NCI-H1048 (cell line): ENCODE measurements around the gene FGF1.

Experiments used
- DNase-seq: peaks from one replicate; lab custom pipeline; 2025; lab: John Stamatoyannopoulos, UW

FGF1 gene

DNA sequence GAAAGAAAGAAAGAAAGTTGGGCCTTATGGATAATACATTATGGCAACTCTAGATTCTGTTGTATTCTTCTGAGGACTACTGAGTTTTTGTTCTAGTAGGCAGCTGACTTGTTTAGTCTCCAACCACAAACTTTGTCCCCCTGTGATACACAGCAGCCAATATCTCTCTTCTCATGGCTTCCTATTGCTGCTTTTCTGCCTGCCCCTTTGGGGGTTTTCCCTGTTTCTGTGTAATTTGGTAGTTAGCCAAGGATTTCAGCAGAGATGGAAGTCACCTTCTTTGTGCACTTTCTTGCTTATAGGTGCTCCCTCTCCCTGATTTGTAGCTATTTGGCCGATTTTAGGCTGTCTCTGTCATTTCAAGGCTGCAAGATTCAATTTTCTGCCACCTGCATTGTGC is 109.6 kb downstream of the FGF1 start:
- no peak for DNase-seq

DNA sequence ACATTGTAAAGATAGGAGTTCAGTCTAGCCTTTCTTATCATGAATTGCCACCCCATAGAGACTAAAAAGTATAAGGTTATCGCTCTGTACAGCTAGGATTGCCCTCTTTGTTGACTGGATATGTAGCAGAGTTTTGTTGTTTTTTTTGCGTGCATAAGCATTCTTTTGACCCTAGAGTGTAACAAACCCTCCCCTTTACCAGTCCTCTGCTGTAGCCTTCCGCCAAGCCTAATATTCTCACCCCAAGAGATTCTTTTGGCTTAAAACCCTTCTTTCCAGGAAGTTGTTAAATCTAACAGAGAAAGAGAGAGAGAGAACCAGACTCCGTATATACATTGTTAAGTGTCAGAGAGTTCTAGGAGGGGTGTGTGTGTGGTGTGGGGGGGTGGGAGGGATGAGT is 113.9 kb downstream of the FGF1 start:
- no peak for DNase-seq

DNA sequence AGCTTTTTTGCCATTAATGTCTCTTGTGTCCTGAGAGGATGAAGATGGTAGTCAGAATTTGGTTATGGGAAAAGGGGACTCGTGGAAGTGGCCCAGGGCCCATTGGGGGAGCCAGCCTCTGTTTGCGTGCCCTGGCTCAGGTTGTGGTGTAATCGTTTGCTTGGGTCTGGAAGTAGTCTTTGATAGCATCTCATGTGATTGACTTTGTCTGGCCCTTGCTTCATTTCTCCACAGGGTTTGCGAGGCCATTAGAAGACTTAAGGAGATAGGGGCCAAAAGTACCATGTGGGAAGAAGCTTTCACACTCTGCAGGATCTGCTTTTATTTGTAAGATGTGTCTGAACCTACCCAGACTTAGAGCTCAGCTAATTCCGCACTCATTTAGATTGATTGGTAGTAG is 114.5 kb downstream of the FGF1 start:
- no peak for DNase-seq

DNA sequence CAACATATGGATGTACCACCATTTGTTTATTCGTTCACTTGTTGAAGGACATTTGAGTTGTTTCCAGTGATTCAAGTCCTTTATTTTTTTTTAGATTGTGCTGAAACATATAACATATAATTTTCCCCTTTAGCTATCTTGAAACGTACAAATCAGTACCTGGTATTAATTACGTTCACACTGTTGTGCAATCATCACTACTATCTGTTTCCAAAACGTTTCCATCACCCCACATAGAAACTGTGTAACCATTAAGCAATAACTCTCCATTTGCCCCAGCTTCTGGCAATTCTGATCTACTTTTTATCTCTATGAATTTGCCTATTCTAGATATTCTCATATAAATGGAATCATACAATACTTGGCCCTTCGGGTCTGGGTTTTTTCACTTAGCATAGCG is 116.0 kb downstream of the FGF1 start:
- no peak for DNase-seq

DNA sequence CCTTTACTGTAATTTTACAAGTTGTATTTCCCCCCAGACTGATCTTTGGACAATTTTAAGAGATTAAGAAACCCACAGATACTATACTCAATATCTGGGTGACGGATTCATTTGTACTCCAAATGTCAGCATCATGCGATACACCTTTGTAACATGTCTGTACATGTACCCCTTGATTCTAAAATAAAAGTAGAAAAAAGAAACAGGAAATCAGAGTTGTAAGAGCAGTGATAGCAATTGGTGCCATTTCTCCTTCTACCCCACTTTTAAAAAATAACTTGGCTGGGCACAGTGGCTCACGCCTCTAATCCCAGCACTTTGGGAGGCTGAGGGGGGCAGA is 116.9 kb downstream of the FGF1 start:
- no peak for DNase-seq

DNA sequence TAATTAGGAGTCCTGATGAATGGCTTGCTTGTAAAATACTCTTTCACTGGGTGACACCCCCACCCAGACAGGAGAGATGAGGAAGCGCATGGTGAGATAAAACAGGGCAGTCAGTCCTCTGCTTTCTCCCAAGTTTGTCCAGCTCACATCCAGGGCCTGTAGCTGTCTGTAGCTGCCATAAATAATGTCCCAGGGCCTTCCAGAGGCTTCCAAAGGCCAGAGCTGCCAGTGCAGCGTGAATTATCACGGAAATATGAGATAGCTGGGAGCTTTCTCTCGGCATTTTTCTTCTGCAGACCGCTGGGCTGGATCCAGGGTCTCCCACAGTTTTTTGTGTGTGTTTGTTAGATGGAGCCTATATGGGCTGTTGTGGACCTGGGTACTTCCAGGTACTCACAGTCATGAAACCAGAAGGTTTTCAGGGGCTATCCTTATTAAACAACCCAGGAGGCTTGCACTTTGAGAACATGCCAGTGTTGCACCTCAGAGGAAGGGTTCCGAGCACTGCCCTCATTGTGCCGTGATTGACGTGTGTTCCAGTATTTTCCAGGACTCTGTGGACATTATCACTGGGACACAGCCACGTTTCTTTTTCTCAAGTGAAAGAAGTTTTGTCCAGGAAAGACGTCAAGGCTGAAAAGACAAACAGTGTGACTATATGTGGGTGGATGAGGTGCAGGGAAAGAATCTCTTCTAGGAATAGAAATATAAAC is 117.5 kb downstream of the FGF1 start:
- DNase-seq: no peak

DNA sequence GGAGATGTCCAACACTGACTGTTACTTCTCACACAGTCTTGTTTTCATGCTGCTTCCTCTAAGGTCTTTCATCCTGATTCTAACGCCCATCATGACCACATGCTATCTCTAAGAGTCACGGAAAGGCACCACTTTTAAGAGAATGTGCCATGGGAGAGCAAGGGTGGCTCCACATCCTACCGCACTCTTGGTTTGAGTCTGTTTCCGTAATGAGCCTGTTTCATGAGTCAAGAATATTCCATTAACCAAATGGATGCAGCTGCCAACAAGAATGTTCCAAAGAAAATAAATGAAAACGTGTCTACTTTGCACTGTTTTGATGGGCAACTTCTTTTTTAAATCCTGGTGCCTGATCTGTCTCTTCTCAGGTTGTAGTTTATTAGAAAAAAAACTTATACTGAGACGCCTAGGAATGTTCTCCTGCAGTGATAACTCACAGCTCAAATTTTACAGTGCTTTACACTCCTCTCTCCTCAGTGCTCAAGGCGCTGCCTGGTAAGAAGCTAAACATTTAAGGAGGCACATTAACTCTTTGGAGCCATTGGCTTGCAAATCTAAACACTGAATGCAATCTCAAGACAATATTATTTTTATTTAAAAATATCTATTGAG is 124.3 kb downstream of the FGF1 start:
- DNase-seq: no peak

DNA sequence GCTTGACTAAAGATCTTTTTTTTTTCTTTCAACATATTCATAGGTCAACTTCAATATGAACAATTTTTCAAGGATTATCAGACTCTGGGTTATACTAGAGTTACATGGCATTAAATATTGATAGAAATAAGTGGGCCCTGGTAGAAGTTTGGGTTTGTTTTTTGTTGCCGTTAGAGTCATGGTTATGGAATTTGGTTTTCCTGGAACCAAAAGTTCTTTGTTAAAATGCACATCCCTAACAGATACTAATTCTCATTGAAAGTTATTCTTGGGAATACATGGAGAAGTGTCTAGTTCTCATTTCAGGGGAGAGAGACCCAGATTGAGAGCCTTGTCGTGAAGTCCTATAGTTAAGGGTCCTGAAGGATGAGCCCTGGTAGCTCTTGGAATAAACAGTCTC is 124.9 kb downstream of the FGF1 start:
- no peak for DNase-seq

DNA sequence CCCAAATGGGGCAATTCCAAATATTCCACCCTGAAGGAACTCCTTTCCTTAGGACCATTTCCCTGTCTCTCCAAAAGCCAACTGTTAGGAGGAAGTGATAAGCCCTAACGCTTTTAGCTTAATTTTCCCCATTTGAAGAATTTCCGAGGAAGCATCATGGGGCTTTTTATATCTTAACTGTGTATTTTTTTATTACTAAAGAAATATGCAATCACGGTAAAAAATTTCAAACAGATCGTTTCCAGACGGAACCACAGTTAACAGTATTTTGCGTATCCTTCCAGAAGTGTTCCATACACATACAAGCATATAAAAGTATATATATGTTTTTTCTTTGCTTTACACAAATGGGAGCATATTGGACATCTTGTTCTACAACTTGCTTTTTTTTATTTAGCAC is 133.8 kb downstream of the FGF1 start:
- no peak for DNase-seq

DNA sequence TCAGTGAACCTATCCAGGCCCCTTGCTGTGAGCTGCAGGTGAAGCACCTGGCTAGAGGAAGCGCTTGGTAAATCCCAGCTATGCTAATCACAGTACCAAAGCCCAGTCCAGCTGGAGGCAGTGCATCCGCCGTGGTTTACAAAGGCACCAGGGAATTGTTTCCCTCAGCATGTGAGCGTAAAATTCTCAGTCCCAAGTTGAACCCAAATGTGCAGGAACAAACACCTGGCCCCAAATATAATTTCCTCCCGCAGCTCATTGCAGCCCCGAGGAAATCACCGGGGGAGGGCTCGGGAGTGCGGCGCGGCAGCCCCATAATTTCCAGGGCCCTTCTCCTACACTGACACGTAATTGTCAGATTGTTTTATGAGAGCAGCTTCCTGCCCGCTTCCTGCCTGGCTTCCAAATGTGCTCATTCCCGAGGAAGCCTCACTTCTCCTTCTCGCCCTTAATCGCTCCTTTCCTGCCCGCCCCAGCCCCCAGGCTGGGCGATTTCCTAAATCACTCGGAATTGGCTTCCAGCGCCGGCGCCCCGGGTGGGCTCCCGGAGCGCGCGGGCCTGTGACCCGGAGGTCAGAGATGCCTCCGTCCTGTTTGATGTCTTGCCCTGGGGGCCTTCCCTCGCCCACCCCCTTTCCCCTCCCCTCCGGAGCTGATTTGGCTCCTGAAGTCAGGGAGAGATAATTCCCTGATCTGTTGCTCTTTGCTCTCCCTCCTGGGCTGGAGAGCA is 134.4 kb downstream of the FGF1 start:
- no peak for DNase-seq

DNA sequence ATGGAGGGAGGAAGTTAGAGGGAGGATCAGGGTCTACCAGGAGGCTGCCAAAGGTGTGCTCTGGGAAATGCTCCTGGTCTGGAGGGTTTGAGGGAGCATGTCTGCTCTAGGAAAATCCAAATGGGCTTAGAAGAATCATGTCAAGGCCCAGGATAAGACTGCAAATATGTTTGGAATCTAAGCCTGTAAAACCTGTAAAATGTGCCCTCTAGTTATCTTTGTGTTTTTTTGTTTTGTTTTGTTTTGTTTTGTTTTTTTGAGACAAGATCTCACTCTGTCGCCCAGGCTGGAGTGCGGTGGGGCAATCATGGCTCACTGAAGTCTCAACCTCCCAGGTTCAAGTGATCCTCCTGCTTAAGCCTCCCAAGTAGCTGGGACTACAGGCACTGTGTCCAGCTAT is 135.4 kb downstream of the FGF1 start:
- DNase-seq: no peak

DNA sequence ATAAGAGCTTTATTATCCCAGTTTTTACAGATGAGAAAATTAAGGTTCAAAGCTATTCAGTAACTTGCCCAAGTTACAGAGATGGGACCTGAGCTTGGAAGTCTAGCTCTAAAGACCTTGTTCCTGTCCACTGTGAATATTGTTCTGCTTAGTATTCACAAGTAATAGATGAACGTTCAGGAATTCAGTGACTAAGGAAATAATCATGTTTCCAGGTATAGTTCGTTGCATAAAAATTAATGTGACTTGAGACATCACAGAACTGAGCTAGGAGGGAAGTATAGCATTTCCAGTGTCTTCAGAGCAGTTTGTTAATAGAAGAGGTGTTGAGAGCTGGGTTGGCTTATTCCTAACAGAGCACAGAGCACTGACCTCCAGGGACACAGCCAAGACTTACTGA is 136.1 kb downstream of the FGF1 start:
- DNase-seq: no peak

DNA sequence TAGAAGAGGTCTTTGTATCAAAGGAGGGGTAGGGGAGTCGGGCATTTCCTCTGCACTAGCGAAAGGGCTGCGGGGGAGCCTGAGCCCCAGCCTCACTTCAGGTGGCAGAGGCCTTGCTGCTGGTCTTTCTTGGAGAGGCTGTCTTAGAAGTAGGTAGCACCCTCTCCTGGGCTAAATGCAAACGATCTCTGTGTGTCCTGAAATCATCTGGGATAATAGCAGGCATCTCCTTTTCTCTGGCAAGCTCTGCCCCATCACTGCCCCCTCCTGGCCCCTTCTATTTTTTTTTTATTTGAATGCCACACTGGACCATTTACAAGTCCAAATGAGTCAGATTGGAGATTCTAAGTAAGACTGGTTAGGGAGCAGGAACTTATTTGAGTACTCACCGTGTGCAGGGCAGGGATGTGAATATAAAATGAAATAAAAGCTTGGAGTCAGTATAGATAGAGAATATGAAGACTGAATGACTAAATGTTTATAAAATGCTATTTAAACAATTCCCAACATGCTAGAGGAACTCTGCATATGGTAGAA is 137.1 kb downstream of the FGF1 start:
- DNase-seq: peak; percentile 42

DNA sequence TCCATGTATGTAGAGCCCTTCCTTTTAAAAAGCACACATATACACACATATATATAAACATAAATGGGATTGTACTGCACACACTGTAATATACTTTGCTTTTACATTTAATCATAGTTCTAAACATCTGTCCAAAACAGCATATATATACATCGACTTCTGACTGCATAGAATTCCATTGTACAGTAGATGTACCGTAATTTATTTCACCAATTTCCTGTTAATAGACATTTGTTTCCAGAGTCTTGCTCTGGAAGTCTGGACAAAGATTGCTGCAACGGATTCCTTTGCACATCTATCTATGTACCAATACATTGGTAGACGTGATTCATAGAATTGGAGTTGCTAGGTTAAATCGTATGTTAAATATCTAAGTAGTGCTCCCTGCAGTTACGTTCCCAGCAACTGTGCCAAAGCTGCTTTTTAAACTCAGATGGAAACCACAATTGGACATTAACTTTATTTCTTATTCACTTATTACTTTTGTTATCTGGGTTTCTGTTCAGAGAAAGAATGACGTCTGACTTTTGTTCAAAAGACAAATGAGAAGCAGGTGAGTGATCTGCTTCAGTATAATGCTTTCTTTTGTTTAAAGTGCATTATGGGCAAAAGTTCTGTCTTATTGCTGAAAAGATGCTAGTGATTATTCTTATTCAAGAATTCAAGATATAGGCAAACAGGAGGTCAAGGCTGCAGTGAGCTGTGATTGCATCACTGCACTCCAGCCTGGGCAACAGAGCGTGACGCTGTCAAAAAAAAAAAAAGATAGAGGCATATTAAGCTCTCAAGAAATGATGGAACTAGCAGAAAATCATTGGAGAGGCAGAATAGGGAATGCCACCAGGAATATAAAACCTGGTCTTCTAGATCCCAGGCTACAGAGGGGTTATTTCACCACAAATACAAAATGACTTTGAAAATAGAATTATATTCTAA is 138.2 kb downstream of the FGF1 start:
- DNase-seq: no peak

DNA sequence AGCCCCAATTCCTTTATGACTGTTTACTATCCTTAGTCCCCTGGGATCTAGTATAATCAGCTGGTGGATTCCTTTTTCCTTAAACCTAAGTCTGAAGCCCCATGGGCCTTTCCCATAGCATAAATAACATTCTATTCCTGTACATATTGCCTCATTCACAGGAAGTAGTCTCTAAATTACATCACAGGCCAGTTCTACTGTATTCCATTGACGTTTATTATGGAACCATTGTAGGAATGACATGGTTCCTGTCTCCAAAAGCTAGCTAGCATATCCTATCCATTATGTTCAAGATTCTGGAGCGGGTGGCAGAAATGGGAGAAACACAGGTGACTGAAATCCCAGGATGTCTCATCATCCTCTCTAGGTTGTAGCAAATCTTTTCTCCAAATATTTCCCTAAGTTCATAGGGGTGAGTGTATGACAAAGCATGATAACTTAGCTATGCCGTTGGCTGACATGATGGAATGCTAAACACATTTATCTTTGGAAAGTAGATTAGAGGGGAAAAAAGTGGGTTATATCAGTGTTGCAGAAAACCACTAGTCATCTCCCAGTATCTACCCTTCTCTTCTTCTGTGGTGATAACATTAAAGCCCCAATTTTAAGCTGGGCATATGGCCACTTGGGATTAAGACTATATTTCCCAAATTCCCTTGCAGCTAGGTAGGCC is 140.1 kb downstream of the FGF1 start:
- no peak for DNase-seq

DNA sequence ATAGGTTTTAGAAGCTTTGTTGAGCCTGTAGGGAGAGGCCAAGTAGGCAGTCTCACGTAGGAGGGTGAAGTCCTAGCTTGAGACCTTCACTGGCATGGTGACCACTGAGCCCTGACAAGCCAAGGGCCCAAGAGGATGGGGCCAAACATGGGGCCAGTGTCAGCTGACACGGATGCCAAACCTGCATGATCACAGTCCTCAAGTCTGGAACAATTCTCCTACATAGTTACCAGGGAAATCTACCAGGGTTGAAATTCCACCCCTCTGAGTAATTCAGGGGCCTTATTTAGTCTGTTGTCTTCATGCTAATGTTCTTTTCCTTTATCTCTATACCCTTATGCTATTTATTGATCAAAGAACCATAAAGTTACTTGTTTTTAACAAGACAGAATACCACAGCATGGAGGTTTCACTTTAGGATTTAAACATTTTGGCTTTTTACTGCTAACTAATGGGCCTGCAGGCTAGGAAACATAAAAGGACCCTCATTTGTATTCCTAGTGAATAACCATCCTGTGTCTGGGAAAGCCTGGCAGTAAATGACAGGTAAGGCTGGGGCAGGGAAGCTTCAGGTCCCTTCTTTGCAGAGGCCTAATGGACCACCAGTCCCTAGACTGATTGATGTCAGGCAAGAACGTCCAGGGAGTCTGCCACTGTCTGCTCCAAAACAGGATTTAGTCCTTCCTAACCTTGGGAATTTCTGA is 140.8 kb downstream of the FGF1 start:
- no peak for DNase-seq

DNA sequence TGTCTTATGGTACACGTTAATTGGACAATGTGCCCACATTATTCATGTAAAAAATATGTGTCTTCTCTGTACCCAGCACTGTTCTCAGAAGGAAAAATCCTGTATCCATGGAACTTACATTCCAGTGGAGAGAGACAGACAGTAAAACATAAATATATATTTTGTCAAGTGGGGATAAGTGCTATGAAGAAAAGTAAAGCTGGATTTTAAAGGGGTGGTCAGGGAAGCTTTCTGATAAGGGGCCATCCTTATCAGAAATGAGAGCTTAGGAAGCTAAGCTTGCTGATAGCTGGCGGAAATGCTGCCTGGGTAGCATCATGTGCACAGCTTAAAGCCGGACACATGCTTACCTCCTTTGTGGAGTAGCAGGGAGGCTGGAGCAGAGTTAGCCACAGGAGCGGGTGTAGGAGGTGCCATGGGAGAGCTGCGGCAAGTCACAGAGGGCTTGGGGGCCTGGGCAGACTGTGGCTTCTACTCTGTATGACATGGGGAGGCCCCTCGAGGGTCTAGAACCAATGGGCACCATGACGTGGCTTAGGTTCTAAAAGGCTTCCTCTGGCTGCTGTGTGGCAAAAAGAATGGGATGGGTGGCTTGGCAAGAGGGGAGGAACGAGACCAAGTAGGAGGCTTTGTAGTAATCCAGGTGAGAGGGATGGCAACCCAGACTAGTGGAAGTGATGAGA is 141.7 kb downstream of the FGF1 start:
- no peak for DNase-seq

DNA sequence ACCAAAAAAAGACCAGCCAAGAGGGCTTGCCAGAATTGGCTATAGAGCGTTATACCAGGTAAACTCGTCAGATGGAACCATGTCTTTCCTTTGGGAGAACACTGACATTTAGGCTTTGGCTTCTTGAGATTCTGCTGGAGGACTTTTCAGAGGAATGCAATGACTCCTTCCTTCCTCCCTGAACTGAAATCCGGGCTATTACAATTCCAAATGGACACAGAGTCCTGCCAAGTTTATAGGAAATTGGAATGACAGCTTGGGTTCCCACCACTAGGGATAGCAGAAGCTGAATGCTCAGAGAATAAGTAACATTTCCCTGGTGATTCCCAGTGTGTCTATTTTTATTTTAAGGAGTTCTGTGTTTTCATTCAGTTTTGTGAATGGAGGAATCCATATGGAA is 143.0 kb downstream of the FGF1 start:
- DNase-seq: no peak
